A172 (cell line): ENCODE measurements around the gene YIPF3. TPM values are rescaled to one million over a fixed set of nuclear protein-coding genes. Genes with fewer than 3 reads are reported as not detected.

ENCODE experiments used
- DNase-seq: peaks from one replicate; pipeline ENCODE4 v3.0.0-alpha.2; 2015; ENCODE audit warnings: low spot score
- total RNA-seq: library from RNA; depleted of rRNA; stranded (reverse); fragments of >200 nt; shearing (Covaris generic); gene quantifications from 2 replicates; pipeline ENCODE4 v1.2.3, GENCODE V29; 2014; rRNA removed

The YIPF3 gene
- total RNA-seq, 1 experiment from 2014 or later: 122 TPM

DNA sequence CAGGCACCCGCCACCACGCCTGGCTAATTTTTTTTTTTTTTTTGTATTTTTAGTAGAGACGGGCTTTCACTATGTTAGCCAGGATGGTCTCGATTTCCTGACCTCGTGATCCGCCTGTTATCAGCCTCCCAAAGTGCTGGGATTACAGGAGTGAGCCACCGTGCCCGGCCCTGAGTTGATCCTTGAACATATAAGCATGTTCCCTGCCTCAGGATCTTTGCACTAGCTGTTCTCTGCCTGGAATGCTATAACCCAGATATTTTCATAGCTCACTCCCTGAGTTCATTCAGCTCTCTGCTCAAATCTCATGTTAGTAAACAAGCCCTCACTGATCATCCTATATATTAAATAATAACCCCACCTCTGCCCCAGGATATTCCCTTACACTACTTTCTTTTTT is 52.4 kb downstream of the YIPF3 start:
- DNase-seq: no peak

DNA sequence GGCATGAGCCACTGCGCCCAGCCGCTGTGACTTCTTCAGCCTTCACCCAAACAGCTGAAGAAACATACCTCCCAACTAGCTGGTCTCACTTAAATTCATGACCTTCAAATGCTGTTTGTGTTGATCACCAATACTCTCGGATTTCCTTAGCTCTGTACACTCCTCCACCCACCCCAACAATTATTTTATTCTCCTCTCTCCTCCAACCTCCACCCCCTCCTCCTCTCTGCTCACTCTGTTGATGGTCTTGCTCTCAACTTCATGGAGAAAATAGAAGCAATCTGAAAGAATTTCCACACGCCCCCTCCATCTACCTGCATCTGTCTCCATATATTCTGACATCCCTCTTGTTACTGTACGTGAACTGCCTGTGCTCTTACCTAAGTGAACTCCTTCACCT is 54.8 kb downstream of the YIPF3 start:
- no peak for DNase-seq

Other genes with a start within 250 kb of the YIPF3 start
- gene SLC22A7, start 218.7 kb downstream of the YIPF3 start, total RNA-seq: not detected in 2 replicates
- not detected in 2 replicates for gene CRIP3, start 208.1 kb downstream of the YIPF3 start, total RNA-seq
- 7.7 and 11.0 TPM in 2 replicates for gene ZNF318, start 147.3 kb downstream of the YIPF3 start, total RNA-seq
- gene ABCC10, start 89.4 kb downstream of the YIPF3 start, total RNA-seq: 11.1 and 13.9 TPM in 2 replicates
- gene DLK2, start 61.4 kb downstream of the YIPF3 start, total RNA-seq: 0.81 and 3.0 TPM in 2 replicates
- gene TJAP1, start 39.4 kb downstream of the YIPF3 start, total RNA-seq: 10.9 and 14.3 TPM in 2 replicates
- 1.2 and 2.3 TPM in 2 replicates for gene LRRC73, start 6.6 kb downstream of the YIPF3 start, total RNA-seq
- 46.0 and 50.1 TPM in 2 replicates for gene POLR1C, start 163 bp upstream of the YIPF3 start, total RNA-seq
- 49.0 and 50.1 TPM in 2 replicates for gene XPO5, start 59.1 kb upstream of the YIPF3 start, total RNA-seq
- gene POLH, start 59.3 kb upstream of the YIPF3 start, total RNA-seq: 28.2 and 41.7 TPM in 2 replicates
- gene GTPBP2, start 112.3 kb upstream of the YIPF3 start, total RNA-seq: 25.3 and 40.4 TPM in 2 replicates
- 23.0 and 38.0 TPM in 2 replicates for gene MAD2L1BP, start 118.9 kb upstream of the YIPF3 start, total RNA-seq
- gene RSPH9, start 128.1 kb upstream of the YIPF3 start, total RNA-seq: not detected in 2 replicates
- gene MRPS18A, start 170.9 kb upstream of the YIPF3 start, total RNA-seq: 84.5 and 93.4 TPM in 2 replicates